Upper lobe of right lung (tissue), 1 donor: ENCODE measurements around the gene C1orf116. TPM values are rescaled to one million over a fixed set of nuclear protein-coding genes. Genes with fewer than 3 reads are reported as not detected.

Experiments
- ATAC-seq: fragments of 200-7000 bp; cut with Tn5 transposase; one replicate; pipeline ENCODE4 v1.9.1; 2020; ENCODE audit warnings: mild to moderate bottlenecking, moderate library complexity
- DNase-seq: peaks from one replicate; pipeline ENCODE4 v3.0.0-alpha.2; 2020
- H3K27ac ChIP-seq: fragments of 200-600 bp; one replicate; pipeline ENCODE4 v1.8.0; 2022
- H3K27me3 ChIP-seq: fragments of 200-600 bp; one replicate; pipeline ENCODE4 v1.8.0; 2022; ENCODE audit warnings: mild to moderate bottlenecking
- H3K36me3 ChIP-seq: fragments of 200-600 bp; one replicate; pipeline ENCODE4 v1.8.0; 2022
- H3K4me1 ChIP-seq: fragments of 200-600 bp; one replicate; pipeline ENCODE4 v1.8.0; 2022
- H3K4me3 ChIP-seq: fragments of 200-600 bp; one replicate; pipeline ENCODE4 v1.8.0; 2022; ENCODE audit warnings: mild to moderate bottlenecking
- H3K9me3 ChIP-seq: fragments of 200-600 bp; one replicate; pipeline ENCODE4 v1.8.0; 2022
- intact Hi-C: fragments of 100-400 bp; cut with DNase I; formaldehyde crosslinking; loops from one replicate; pipeline ENCODE4 v1.11.0; 2022
- total RNA-seq: library from RNA; stranded (reverse); fragmentation: NEBNext Ultra II Directional; extraction: Animal tissue kit (Norgen Biotek cat#: 25700); gene quantifications from one replicate; pipeline ENCODE4 v1.2.1, GENCODE V29; 2021
- TF ChIP-seq, protein P1 (sequence below): fragments of 200-600 bp; IDR thresholded peaks from one replicate; pipeline ENCODE4 v1.8.0; 2022; ENCODE audit warnings: antibody characterized with exemption
- donor health status: DM: no; HTN: yes; CAD: no; lungs with severe emphysema.

The C1orf116 gene
- total RNA-seq, 1 donor from 2014 or later, result 128 TPM

DNA sequence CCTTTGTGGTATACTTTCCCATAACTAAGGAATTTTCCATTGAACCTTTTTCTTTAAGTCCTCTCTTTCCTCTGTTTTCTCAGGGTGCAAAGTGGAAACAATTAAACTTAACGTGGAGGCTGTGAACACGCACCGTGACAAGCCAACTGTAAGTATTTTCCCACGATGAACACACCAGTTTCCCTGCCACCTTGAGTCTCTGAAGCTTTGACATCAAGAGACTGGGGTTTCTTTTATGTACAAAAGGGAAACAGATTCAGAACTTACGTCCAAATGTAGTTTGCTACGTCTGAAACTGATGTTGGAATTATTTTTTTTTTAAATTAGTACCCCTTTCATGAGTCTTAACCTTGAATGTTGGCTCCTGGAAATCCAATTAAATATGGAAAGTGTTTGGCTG, 38.9 kb upstream of the C1orf116 start:
- Histone ChIP-seq H3K36me3 (peaks cover 68% of the 10 kb centered on the region), H3K4me1 (peaks cover 7% of the 10 kb centered on the region), H3K27ac (no peak overlapping the region), H3K9me3 (no peaks in the 10 kb centered on the region), H3K4me3 (no peak overlapping the region), H3K27me3 (no peaks in the 10 kb centered on the region)
- intact Hi-C loops, result no loop called here
- no peak for ATAC-seq
- no peak for DNase-seq
- TF ChIP-seq, protein P1, sequence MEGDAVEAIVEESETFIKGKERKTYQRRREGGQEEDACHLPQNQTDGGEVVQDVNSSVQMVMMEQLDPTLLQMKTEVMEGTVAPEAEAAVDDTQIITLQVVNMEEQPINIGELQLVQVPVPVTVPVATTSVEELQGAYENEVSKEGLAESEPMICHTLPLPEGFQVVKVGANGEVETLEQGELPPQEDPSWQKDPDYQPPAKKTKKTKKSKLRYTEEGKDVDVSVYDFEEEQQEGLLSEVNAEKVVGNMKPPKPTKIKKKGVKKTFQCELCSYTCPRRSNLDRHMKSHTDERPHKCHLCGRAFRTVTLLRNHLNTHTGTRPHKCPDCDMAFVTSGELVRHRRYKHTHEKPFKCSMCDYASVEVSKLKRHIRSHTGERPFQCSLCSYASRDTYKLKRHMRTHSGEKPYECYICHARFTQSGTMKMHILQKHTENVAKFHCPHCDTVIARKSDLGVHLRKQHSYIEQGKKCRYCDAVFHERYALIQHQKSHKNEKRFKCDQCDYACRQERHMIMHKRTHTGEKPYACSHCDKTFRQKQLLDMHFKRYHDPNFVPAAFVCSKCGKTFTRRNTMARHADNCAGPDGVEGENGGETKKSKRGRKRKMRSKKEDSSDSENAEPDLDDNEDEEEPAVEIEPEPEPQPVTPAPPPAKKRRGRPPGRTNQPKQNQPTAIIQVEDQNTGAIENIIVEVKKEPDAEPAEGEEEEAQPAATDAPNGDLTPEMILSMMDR, result no peak

DNA sequence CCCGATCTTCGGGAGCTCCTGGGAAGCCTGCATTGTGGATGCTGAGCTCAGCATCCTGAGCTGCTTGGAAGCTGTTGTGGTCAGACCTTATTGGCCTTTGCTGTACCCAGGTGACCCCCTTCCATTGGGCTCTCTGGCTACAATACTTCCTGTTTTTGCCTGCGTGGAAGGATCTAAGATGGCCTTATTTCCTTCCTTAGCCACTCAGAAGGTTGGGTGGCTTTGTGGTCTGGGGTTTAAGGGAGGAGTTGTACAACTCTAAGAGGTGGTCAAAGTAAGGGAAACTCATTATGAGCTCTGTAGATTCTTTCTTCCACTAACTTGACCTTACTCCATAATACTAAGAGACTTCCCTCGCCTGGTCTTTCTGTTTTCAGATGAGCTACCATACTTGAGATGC, 38.3 kb upstream of the C1orf116 start:
- Histone ChIP-seq H3K4me3 (no peak overlapping the region), H3K27me3 (no peaks in the 10 kb centered on the region), H3K9me3 (no peaks in the 10 kb centered on the region), H3K36me3 (peaks cover 74% of the 10 kb centered on the region), H3K4me1 (peaks cover 7% of the 10 kb centered on the region), H3K27ac (no peak overlapping the region)
- intact Hi-C loops, result no loop called here
- TF ChIP-seq, protein P1, result no peak
- peak; percentile 33 for ATAC-seq
- no peak for DNase-seq

DNA sequence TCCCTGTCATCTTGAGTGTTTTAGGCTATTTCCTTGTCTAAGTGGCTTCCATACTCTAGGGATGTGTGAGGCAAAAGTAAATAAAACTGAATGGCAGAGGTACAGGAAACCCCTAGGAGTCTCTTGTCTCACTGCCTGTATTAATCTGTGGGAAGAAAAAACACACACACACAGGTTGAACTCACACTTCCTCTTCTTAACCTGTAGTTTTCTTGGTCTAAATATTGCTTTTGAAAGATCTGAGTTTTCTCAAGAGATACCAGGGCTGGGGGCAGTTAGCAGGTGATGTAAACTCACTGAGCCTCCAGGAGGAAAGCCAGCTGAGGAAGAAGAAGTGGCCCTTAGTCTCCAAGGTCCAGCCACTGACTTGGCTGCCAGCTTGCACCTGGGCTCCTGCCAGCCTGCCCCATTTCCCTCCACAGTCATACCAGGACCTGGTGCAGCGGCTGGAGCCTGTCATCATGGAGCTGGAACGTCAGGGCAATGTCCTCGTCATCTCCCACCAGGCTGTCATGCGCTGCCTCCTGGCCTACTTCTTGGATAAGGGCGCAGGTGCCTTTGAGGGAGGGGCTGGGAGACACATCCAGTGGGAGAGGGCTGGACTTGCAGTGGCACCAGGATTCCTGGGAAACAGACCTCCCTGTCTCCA, 37.4 kb upstream of the C1orf116 start:
- H3K9me3 ChIP-seq, result no peaks in the 10 kb centered on the region
- no peaks in the 10 kb centered on the region for H3K27me3 ChIP-seq
- no peak overlapping the region for H3K4me3 ChIP-seq
- H3K36me3 ChIP-seq, result peaks cover 77% of the 10 kb centered on the region
- TF ChIP-seq, protein P1, result no peak
- DNase-seq, result no peak
- ATAC-seq, result no peak
- peaks cover 7% of the 10 kb centered on the region for H3K4me1 ChIP-seq
- no peak overlapping the region for H3K27ac ChIP-seq
- intact Hi-C loops, result no loop called here

DNA sequence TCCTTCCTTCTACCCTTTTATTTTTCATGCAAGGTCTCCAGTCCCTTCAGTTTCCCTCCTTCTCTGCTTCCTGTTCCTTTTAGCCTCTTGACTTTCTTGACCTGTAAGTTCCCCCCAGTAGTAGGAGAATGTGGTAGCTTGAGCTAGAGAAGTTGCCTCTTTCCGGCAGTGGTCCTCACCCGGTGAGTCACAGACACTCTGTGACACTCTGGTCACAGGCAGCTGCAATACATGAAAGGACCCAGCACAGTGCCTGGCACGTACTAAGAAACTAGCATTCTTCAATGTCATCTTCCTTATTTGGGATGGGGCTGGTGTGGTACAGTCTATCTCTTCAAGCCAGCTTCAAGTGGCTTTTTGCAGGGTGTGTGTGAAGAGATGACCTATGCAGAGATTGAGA, 36.5 kb upstream of the C1orf116 start:
- peaks cover 4% of the 10 kb centered on the region for H3K4me1 ChIP-seq
- H3K36me3 ChIP-seq, result peaks cover 74% of the 10 kb centered on the region
- DNase-seq (no peak), ATAC-seq (peak; percentile 42)
- no peak overlapping the region for H3K4me3 ChIP-seq
- H3K9me3 ChIP-seq, result no peaks in the 10 kb centered on the region
- intact Hi-C loops, result no loop called here
- no peaks in the 10 kb centered on the region for H3K27me3 ChIP-seq
- TF ChIP-seq, protein P1, result no peak
- H3K27ac ChIP-seq, result no peak overlapping the region

DNA sequence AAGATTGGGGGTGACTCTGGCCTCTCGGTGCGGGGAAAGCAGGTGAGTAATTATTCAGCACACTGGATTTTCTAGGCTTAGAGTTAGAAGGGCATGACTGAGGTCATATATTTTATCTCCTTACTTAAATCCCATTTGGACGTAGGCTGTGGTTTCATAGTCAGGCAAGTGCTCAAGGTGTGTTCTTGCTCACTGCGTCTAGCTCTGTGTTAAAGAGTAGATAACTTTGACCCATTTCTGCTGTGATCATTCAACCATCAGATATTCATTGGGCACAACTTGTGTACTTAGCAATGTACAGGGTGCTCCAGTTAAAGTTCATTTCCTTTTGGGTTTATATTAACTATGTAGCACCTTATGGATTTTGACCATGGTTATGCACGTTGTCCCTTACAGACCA, 35.1 kb upstream of the C1orf116 start:
- H3K27ac ChIP-seq, result no peak overlapping the region
- intact Hi-C loops, result no loop called here
- H3K27me3 ChIP-seq, result no peaks in the 10 kb centered on the region
- H3K36me3 ChIP-seq, result peaks cover 81% of the 10 kb centered on the region
- ATAC-seq (no peak), DNase-seq (no peak)
- no peak overlapping the region for H3K4me3 ChIP-seq
- H3K4me1 ChIP-seq, result peaks cover 4% of the 10 kb centered on the region
- TF ChIP-seq, protein P1, result no peak
- H3K9me3 ChIP-seq, result no peaks in the 10 kb centered on the region

DNA sequence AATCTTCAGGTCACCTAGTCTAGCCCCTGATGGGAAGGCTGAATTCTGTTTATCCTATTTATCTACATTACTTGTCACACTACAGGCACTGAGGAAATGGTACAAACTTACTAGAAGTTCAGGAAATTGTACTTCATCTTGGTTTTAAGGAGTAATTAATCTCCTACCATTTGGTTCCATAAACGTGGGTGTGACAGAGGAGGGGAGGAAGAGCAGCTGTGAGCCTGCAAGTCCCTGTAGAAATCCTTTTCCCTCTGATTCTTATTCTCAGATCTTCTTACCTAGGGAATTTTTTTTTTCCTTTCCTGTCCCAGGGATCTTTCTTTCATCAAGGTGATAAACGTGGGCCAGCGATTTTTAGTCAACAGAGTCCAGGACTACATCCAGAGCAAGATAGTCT, 34.6 kb upstream of the C1orf116 start:
- Histone ChIP-seq H3K4me1 (peaks cover 4% of the 10 kb centered on the region), H3K27ac (no peak overlapping the region), H3K36me3 (peaks cover 81% of the 10 kb centered on the region), H3K27me3 (no peaks in the 10 kb centered on the region), H3K9me3 (no peaks in the 10 kb centered on the region), H3K4me3 (no peak overlapping the region)
- DNase-seq, result no peak
- ATAC-seq, result no peak
- TF ChIP-seq, protein P1, result no peak
- intact Hi-C loops, result no loop called here
